Suprapubic skin (tissue), 3 donors: ENCODE measurements around the gene MGME1.

Experiments
- CTCF ChIP-seq, 2 donors: fragments of 200-600 bp in 1 of 2; fragments of 450-650 bp in 1 of 2; sonication (generic) in 1 of 2; IDR thresholded peaks; one replicate each; pipeline ENCODE4 v1.5.1; 2016 to 2019; ENCODE audit warnings: antibody characterized with exemption in 2 of 2, mild to moderate bottlenecking in 1 of 2, moderate library complexity in 1 of 2
- POLR2AphosphoS5 ChIP-seq, 3 donors: sonication (generic); formaldehyde crosslinking; IDR thresholded peaks; one replicate each; pipeline ENCODE4 v1.6.1; 2017; ENCODE audit warnings: antibody characterized with exemption in 3 of 3

DNA sequence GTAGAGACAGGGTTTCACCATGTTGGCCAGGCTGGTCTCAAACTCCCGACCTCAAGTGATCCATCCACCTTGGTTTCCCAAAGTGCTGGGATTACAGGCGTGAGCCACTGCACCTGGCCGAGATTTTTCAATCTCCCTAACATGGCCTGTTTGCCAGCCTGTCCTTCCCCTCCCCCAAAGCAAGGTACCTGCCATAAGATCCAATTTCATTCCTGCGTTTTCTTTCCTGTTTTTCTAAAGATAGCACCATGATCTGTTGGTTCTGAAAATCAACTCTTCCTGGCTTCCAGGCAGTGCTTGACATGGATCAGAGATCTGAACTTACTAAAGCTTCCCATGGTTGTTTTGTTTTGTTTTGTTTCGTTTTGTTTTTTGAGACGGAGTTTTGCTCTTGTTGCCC lies 7.5 kb downstream of the MGME1 start:
- TF ChIP-seq CTCF (IDR thresholded peaks at IDR 0.05) (no peak), POLR2AphosphoS5 (IDR thresholded peaks at IDR 0.05) (no peak)
